GM21723 (cell line): Measurements from ENCODE around the gene NUDC.
"Not testable (repeated sequence)": the region's sequence is repeated elsewhere in the genome, so short reads cannot be mapped to it uniquely, and the experiment has no call there.

Experiments used
- ATAC-seq: cut with Tn5 transposase; IDR thresholded peaks from one replicate; pipeline ENCODE4 v1.9.1; 2021; ENCODE audit warnings: mild to moderate bottlenecking, moderate library complexity; ENCODE audit not compliant: unreplicated experiment

Gene NUDC

DNA sequence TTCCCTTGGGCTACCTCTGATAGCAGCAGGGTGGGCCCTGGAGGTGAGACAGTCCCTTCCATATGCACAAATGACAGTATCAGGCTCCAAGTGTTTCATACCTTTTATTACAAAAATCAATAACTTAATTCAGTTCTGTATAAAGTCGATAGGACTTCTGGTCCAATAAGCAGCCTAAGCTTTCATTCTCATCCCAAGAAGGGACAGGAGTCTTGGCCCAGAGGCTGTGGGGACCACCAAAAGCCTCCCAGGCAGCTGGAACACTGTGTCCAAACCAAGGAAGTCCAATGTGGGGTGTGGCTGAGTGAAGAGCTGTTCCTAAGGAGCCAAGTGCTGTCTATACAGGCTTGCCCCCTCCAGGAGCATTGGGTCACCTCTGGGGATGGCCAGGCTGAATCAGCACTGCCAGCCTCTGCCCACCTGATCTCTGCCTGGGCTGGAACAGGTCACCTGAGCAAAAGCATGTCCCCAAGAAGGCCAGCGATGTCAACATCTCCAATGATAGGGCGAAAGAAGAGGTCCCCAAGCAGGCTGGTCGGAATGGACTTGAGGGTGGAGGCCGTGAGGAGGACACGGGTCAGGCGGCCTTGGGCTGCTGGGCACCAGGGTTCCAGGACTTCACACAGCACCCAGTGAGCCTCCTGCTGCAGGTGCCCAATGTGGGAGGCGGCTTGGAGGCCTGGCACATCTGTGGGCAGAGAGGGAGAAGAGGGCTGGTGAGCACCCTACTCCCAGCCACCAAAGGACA is 10.0 kb upstream of the NUDC start:
- ATAC-seq = no peak

- ATAC-seq = no peak
Measured at GRCh38 chr1:26912147-26912490, 9.4 kb upstream of the NUDC start.

GRCh38 chr1:26913389-26913753 is 8.2 kb upstream of the NUDC start:
- ATAC-seq = no peak

- no peak for ATAC-seq
Measured at GRCh38 chr1:26913754-26914619, 7.6 kb upstream of the NUDC start, which contains the start of gene NR0B2. TSS of gene NR0B2 (minus strand) at chr1:26913975. CDS start at chr1:26913940, 35 bp downstream.

DNA sequence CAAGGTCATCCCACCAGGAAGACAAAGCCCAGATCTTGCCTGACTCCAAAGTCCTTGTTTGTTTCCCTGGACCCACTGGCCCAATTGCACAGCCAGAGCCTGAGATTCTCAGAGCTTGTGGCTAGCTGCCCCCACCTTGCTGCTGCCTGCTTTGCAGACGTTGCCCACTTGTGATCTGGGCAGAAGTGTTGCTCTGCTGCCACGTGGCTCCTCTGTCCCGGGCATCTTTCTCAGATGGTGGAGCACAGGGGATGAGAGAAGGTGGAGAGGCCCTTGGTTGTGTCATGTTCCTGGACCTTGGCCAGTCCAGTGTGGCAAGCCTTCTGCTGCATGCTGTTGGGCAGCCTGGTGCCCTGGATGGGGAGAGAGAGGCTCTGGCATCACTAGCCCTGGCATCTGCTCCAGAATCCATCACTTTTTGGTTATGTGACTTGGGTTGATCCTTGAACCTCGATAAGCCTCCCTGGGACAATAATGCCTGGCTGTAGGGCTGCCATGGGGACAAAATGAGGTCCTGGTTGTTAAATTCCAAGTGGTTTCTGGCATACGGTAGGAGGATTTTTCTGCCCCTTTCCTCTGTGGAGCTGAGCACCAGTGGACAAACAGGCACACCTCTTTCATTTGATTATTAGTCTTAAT is 6.2 kb upstream of the NUDC start:
- no peak for ATAC-seq

- ATAC-seq = no peak
Measured at GRCh38 chr1:26921126-26921539, 410 bp upstream of the NUDC start.

GRCh38 chr1:26922431-26922729 is 837 bp downstream of the NUDC start:
- no peak for ATAC-seq

- no peak for ATAC-seq
Measured at GRCh38 chr1:26922901-26923300, 1.4 kb downstream of the NUDC start.

DNA sequence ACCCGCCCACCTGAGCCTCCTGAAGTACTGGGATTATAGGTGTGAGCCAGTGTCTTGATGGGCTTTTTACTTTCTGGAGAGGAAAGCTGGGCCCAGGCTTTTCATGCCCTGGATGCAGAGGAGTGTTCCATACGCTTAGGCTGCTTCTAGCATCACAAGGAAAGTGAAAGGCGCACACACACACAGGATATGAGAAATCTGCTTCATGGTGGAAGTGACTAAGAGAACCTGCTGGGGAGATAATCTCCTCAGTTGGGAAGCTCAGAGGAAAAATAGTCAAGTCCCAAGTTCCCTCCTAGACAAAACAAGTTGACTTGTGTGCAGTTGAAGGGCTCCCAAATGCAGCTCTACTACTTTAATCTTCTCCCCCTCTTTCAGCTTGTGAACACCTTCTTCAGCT is 2.2 kb downstream of the NUDC start:
- no peak for ATAC-seq

- peak; percentile 61 for ATAC-seq
Measured at GRCh38 chr1:26932531-26932930, 11.0 kb downstream of the NUDC start.

GRCh38 chr1:26936823-26937222 is 15.3 kb downstream of the NUDC start:
- no peak for ATAC-seq

DNA sequence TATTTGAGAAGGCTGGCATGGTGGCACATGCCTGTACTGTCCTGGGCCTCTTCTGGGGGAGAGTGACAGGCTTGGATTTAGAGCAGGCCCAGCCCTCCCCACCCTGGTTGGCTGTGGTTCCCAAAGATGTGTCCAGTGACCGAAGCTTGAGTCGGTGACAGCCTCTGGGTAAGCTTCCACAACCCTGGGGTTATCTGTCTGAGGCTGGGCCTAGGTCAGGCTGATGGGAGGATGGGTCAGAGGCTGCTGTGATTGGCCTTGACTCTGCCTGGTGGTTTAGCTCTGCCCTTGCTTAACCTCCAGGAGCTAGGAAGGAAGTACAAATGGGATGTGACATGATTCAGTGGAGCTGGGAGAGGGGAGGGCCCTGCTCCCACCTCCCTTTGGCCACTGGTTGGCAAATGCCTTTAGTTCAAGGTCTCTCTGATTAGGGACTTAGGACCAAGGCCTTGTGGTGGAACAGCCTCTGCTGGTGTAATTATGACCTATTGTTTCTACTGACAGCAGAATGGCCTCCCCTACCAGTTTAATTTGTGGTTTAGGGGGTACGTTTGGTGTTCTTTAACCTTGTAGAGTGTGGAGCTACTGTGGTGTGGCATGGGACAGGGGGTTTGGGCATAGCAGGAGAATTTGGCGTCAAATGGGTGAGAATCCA is 16.6 kb downstream of the NUDC start:
- no peak for ATAC-seq

DNA sequence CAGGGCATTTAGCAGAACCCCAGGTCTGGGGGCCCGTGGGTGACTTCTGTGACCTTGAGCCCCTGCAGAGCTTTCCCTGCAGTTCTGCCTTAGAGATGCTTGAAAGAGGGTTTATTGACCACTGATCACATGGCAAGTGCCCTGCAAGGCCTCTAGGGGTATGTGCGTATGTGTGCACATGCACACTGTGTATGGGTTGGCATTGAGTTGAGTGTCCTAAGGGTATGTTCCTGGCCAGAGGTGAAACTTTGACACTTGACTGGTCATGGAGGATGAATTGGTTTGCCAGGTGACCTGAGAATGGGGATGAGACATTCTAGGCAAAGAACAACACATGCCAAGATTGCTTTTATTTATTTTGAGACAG is 17.1 kb downstream of the NUDC start:
- no peak for ATAC-seq

GRCh38 chr1:26941311-26941710 is 19.8 kb downstream of the NUDC start:
- ATAC-seq = no peak

DNA sequence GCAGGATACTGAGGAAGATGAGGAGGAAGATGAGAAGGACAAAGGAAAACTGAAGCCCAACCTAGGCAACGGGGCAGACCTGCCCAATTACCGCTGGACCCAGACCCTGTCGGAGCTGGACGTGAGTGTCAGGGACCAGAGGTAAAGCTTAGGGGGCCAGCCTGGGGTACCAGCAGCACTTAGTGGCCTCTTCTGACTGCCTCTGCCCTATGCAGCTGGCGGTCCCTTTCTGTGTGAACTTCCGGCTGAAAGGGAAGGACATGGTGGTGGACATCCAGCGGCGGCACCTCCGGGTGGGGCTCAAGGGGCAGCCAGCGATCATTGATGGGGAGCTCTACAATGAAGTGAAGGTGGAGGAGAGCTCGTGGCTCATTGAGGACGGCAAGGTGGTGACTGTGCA is 21.1 kb downstream of the NUDC start:
- ATAC-seq = no peak

DNA sequence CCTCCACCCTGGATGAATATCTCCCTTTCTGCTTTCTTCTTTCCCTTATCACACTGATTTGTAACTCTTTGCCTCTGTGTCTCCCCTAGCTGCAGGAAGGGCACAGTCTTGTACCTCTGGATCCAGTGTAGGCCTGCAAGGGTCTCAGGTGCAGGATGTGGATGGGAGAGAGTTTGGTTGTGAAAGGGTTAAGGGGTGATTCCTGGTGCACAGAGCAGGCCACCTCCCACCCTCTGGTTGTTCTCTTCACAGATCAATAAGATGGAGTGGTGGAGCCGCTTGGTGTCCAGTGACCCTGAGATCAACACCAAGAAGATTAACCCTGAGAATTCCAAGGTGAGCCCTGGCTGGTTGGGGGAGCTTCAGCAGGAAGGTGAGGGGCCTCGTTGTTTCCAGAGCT is 23.6 kb downstream of the NUDC start:
- no peak for ATAC-seq

GRCh38 chr1:26945728-26946127 is 24.2 kb downstream of the NUDC start:
- ATAC-seq = no peak

DNA sequence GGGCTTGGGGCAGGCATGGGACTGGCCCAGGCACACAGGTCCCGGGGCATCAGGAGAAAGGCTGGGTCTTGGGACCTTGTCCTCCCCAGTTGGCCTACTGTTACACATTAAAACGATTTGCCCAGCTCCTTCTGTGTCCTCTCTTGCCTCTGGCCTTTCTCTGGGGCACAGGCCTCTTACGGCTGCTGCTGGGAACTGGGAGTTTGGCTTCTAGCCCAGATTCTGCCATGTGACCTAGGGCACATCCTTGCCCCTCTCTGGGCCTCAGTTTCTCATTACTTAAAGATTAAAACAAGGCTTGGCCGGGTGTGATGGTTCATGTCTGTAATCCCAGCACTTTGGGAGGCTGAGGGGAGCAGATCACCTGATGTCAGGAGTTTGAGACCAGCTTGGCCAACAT is 24.7 kb downstream of the NUDC start:
- no peak for ATAC-seq

DNA sequence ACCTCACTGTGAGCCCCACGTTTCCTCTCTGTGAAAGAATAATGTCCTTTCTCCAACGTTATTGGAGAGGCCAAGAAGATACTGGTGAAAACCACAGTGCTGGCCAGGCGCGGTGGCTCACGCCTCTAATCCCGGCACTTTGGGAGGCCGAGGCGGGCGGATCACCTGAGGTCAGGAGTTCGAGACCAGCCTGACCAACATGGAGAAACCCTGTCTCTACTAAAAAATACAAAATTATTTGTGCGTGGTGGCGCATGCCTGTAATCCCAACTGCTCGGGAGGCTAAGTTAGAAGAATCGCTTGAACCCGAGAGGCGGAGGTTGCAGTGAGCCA is 27.1 kb downstream of the NUDC start:
- ATAC-seq = not testable (repeated sequence)

GRCh38 chr1:26949266-26949925 is 27.9 kb downstream of the NUDC start:
- no peak for ATAC-seq

DNA sequence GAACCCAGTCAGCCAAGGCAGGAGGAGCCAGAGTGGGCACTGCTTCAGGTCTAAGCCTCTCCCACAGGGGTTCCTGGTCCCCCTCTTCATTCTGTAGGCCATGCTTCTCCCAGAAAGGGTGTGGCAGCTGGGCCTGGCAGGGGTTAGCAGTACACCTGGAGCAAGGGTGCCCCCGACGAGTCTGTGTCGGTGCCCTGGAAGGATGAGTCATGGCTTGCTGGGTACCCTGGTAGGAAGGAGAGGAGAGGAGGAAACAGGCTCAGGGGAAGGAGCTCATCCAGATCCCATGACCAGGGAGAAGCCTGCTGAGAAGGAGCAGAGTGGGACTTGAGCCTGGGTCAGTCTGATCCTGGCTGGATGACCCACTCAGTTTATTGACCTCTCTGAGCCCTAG is 28.4 kb downstream of the NUDC start:
- ATAC-seq = no peak
